Activated CD4-positive, alpha-beta T cell treated with anti-CD3 and anti-CD28 coated beads for 36 hours (primary cell): ENCODE data around the gene COL4A2. TPM values are rescaled to one million over a fixed set of nuclear protein-coding genes. Genes with fewer than 3 reads are reported as not detected.

Experiments used
- ATAC-seq: fragments of 200-7000 bp; cut with Tn5 transposase; one replicate; pipeline ENCODE4 v1.10.0; 2021; ENCODE audit warnings: mild to moderate bottlenecking, moderate library complexity
- CTCF ChIA-PET: fragments of 350-600 bp; sonication (Branson Sonifier 250); formaldehyde crosslinking; loops from one replicate; lab custom pipeline; 2021; ENCODE audit warnings: antibody characterized with exemption; lab: Charles Lee
- POLR2A ChIA-PET: fragments of 350-600 bp; sonication (Branson Sonifier 250); formaldehyde crosslinking; loops from one replicate; lab custom pipeline; 2021; ENCODE audit warnings: antibody characterized with exemption, inconsistent platforms; lab: Charles Lee
- DNase-seq: peaks from one replicate; pipeline ENCODE4 v3.0.0-alpha.2; 2020
- H3K27ac Mint-ChIP-seq: one replicate; pipeline ENCODE4 v1.8.0; 2021; ENCODE audit warnings: mixed read lengths
- H3K27me3 Mint-ChIP-seq: one replicate; pipeline ENCODE4 v1.8.0; 2021; ENCODE audit warnings: mixed read lengths
- H3K36me3 Mint-ChIP-seq: one replicate; pipeline ENCODE4 v1.8.0; 2021; ENCODE audit warnings: low read depth, mixed read lengths
- H3K4me1 Mint-ChIP-seq: one replicate; pipeline ENCODE4 v1.8.0; 2021; ENCODE audit warnings: mixed read lengths
- H3K4me3 Mint-ChIP-seq: one replicate; pipeline ENCODE4 v1.8.0; 2021; ENCODE audit warnings: mild to moderate bottlenecking, moderate library complexity, mixed read lengths
- H3K9me3 Mint-ChIP-seq: one replicate; pipeline ENCODE4 v1.8.0; 2021; ENCODE audit warnings: low read depth, mixed read lengths
- intact Hi-C, 2 experiments: fragments of 100-400 bp; cut with DNase I in 1 of 2; cut with micrococcal nuclease in 1 of 2; formaldehyde crosslinking; loops; one replicate each; pipeline versions ENCODE4 v1.14.2 to v1.15.1; 2022 to 2024; cut with DNase I, micrococcal nuclease
- total RNA-seq, 2 experiments: library from RNA; stranded (reverse); gene quantifications; one replicate each; pipeline ENCODE4 v1.2.3, GENCODE V29; 2021

Gene COL4A2
- total RNA-seq, 2 experiments from 2014 or later, result not detected

- Mint-ChIP-seq H3K27me3 (peaks cover 39% of the 10 kb centered on the region), H3K27ac (no peak overlapping the region)
Measured at GRCh38 chr13:110294622-110295021, 12.5 kb upstream of the COL4A2 start.

GRCh38 chr13:110297011-110297410, 10.1 kb upstream of the COL4A2 start:
- intact Hi-C loops, result no loop called here

More at GRCh38 chr13:110294622-110295021, 12.5 kb upstream of the COL4A2 start:
- no peaks in the 10 kb centered on the region for H3K9me3 Mint-ChIP-seq
- intact Hi-C loops, result no loop called here
- ChIA-PET POLR2A (no interaction called here), CTCF (no interaction called here)
- ATAC-seq (no peak), DNase-seq (no peak)
- no peak overlapping the region for H3K4me3 Mint-ChIP-seq
- no peaks in the 10 kb centered on the region for H3K36me3 Mint-ChIP-seq
- peaks cover 8% of the 10 kb centered on the region for H3K4me1 Mint-ChIP-seq

GRCh38 chr13:110297766-110298504, 9.1 kb upstream of the COL4A2 start:
- ChIA-PET CTCF (no interaction called here), POLR2A (no interaction called here)
- Mint-ChIP-seq H3K4me3 (no peak overlapping the region), H3K36me3 (no peaks in the 10 kb centered on the region), H3K27me3 (peaks cover 54% of the 10 kb centered on the region), H3K27ac (no peak overlapping the region), H3K9me3 (no peaks in the 10 kb centered on the region), H3K4me1 (peaks cover 8% of the 10 kb centered on the region)
- DNase-seq (no peak), ATAC-seq (no peak)
- intact Hi-C loops, result no loop called here

More at GRCh38 chr13:110297011-110297410, 10.1 kb upstream of the COL4A2 start:
- ATAC-seq, result no peak
- H3K27me3 Mint-ChIP-seq, result peaks cover 50% of the 10 kb centered on the region
- peaks cover 8% of the 10 kb centered on the region for H3K4me1 Mint-ChIP-seq
- no peak overlapping the region for H3K27ac Mint-ChIP-seq
- ChIA-PET CTCF (no interaction called here), POLR2A (no interaction called here)
- no peak for DNase-seq
- H3K4me3 Mint-ChIP-seq, result no peak overlapping the region
- no peaks in the 10 kb centered on the region for H3K9me3 Mint-ChIP-seq
- no peaks in the 10 kb centered on the region for H3K36me3 Mint-ChIP-seq

GRCh38 chr13:110298505-110299282, 8.4 kb upstream of the COL4A2 start:
- POLR2A ChIA-PET, result no interaction called here
- ATAC-seq (peak; percentile 95), DNase-seq (peak; percentile 76)
- Mint-ChIP-seq H3K27me3 (peaks cover 56% of the 10 kb centered on the region), H3K27ac (no peak overlapping the region), H3K36me3 (no peaks in the 10 kb centered on the region), H3K4me3 (no peak overlapping the region), H3K4me1 (peaks cover 8% of the 10 kb centered on the region), H3K9me3 (no peaks in the 10 kb centered on the region)
- intact Hi-C loops, result no loop called here
- CTCF ChIA-PET, result no interaction called here

GRCh38 chr13:110299283-110299840, 7.7 kb upstream of the COL4A2 start:
- no peak for ATAC-seq
- intact Hi-C loops, result no loop called here
- CTCF ChIA-PET, result no interaction called here

GRCh38 chr13:110300090-110300815, 6.8 kb upstream of the COL4A2 start:
- Mint-ChIP-seq H3K9me3 (no peaks in the 10 kb centered on the region), H3K27me3 (peaks cover 63% of the 10 kb centered on the region), H3K4me3 (no peak overlapping the region), H3K27ac (no peak overlapping the region), H3K36me3 (no peaks in the 10 kb centered on the region), H3K4me1 (peaks cover 8% of the 10 kb centered on the region)
- ChIA-PET POLR2A (no interaction called here), CTCF (interaction anchor here (0.6 kb wide), 1 partner anchor 44 kb away, joined by 3 read pairs; no protein-coding TSS in a partner anchor)
- DNase-seq (no peak), ATAC-seq (no peak)
- intact Hi-C loops, result no loop called here

More at GRCh38 chr13:110299283-110299840, 7.7 kb upstream of the COL4A2 start:
- POLR2A ChIA-PET, result no interaction called here
- Mint-ChIP-seq H3K27ac (no peak overlapping the region), H3K36me3 (no peaks in the 10 kb centered on the region), H3K9me3 (no peaks in the 10 kb centered on the region), H3K27me3 (peaks cover 56% of the 10 kb centered on the region), H3K4me1 (peaks cover 8% of the 10 kb centered on the region), H3K4me3 (no peak overlapping the region)
- no peak for DNase-seq

GRCh38 chr13:110301083-110301482, 6.0 kb upstream of the COL4A2 start:
- H3K27ac Mint-ChIP-seq, result no peak overlapping the region
- intact Hi-C loops, result no loop called here
- ChIA-PET POLR2A (no interaction called here), CTCF (interaction anchor here (0.6 kb wide), 2 partner anchors 43 to 237 kb away, joined by 3 to 5 read pairs; no protein-coding TSS in a partner anchor)
- peaks cover 66% of the 10 kb centered on the region for H3K27me3 Mint-ChIP-seq
- no peak overlapping the region for H3K4me3 Mint-ChIP-seq
- DNase-seq (no peak), ATAC-seq (no peak)
- no peaks in the 10 kb centered on the region for H3K9me3 Mint-ChIP-seq
- H3K4me1 Mint-ChIP-seq, result peaks cover 10% of the 10 kb centered on the region
- H3K36me3 Mint-ChIP-seq, result no peaks in the 10 kb centered on the region

GRCh38 chr13:110301606-110302553, 5.2 kb upstream of the COL4A2 start:
- ChIA-PET POLR2A (no interaction called here), CTCF (interaction anchor here (0.6 kb wide), 1 partner anchor 236 kb away, joined by 5 read pairs; no protein-coding TSS in a partner anchor)
- Mint-ChIP-seq H3K27me3 (peaks cover 62% of the 10 kb centered on the region), H3K27ac (no peak overlapping the region), H3K4me3 (no peak overlapping the region), H3K4me1 (peaks cover 10% of the 10 kb centered on the region), H3K9me3 (no peaks in the 10 kb centered on the region), H3K36me3 (no peaks in the 10 kb centered on the region)
- intact Hi-C loops, result no loop called here
- DNase-seq (no peak), ATAC-seq (no peak)

- peaks cover 13% of the 10 kb centered on the region for H3K4me1 Mint-ChIP-seq
- peaks cover 60% of the 10 kb centered on the region for H3K27me3 Mint-ChIP-seq
- no peaks in the 10 kb centered on the region for H3K36me3 Mint-ChIP-seq
- ChIA-PET POLR2A (no interaction called here), CTCF (no interaction called here)
- no peak overlapping the region for H3K27ac Mint-ChIP-seq
- DNase-seq (no peak), ATAC-seq (no peak)
- intact Hi-C loops, result no loop called here
- H3K9me3 Mint-ChIP-seq, result no peaks in the 10 kb centered on the region
- no peak overlapping the region for H3K4me3 Mint-ChIP-seq
Measured at GRCh38 chr13:110302997-110303396, 4.1 kb upstream of the COL4A2 start.

GRCh38 chr13:110303644-110304043, 3.4 kb upstream of the COL4A2 start:
- ChIA-PET POLR2A (no interaction called here), CTCF (interaction anchor here (1.0 kb wide), 1 partner anchor 152 kb away, joined by 3 read pairs; no protein-coding TSS in a partner anchor)
- no peak for DNase-seq
- peaks cover 62% of the 10 kb centered on the region for H3K27me3 Mint-ChIP-seq
- H3K36me3 Mint-ChIP-seq, result no peaks in the 10 kb centered on the region
- H3K9me3 Mint-ChIP-seq, result no peaks in the 10 kb centered on the region
- H3K27ac Mint-ChIP-seq, result no peak overlapping the region
- intact Hi-C loops, result no loop called here
- H3K4me1 Mint-ChIP-seq, result peaks cover 15% of the 10 kb centered on the region
- H3K4me3 Mint-ChIP-seq, result no peak overlapping the region
- no peak for ATAC-seq
